Esophagus muscularis mucosa (tissue), 4 donors: ENCODE results near the gene HLA-B. TPM values are rescaled to one million over a fixed set of nuclear protein-coding genes. Genes with fewer than 3 reads are reported as not detected.
A peak's percentile ranks its signal among the peaks of the same experiment; 100 is the strongest.
"Not testable (repeated sequence)": the region's sequence is repeated elsewhere in the genome, so short reads cannot be mapped to it uniquely, and the experiment has no call there.

Experiments
- DNase-seq: peaks from one replicate; pipeline ENCODE4 v3.0.0-alpha.2; 2017; ENCODE audit errors: extremely low spot score
- H3K27ac ChIP-seq, 4 donors: fragments of 200-600 bp; sonication (generic); replicated peaks in 1 of 4; 1 replicate in 3 of 4; 2 replicates in 1 of 4; pipeline ENCODE4 v1.5.1; 2016 to 2019; ENCODE audit warnings: mild to moderate bottlenecking in 1 of 4
- H3K27me3 ChIP-seq, 4 donors: fragments of 200-600 bp; sonication (generic); one replicate each; pipeline versions ENCODE4 v1.5.1 to v1.6.0; 2016 to 2019
- H3K36me3 ChIP-seq, 4 donors: fragments of 200-600 bp; sonication (generic); one replicate each; pipeline ENCODE4 v1.5.1; 2016 to 2019
- H3K4me1 ChIP-seq, 4 donors: fragments of 200-600 bp; sonication (generic); one replicate each; pipeline ENCODE4 v1.5.1; 2016 to 2019
- H3K4me3 ChIP-seq, 4 donors: fragments of 200-600 bp; sonication (generic); 1 replicate in 2 of 4; 2 replicates in 2 of 4; pipeline ENCODE4 v1.5.1; 2016 to 2019; ENCODE audit warnings: mild to moderate bottlenecking in 4 of 4, moderate library complexity in 1 of 4
- H3K9me3 ChIP-seq, 4 donors: fragments of 200-600 bp; sonication (generic); 1 replicate in 3 of 4; 2 replicates in 1 of 4; pipeline ENCODE4 v1.5.1; 2016 to 2019
- EP300 ChIP-seq: sonication (generic); formaldehyde crosslinking; IDR thresholded peaks from one replicate; pipeline ENCODE4 v1.6.1; 2017; ENCODE audit warnings: antibody characterized with exemption
- POLR2A ChIP-seq: fragments of 450-650 bp; IDR thresholded peaks from one replicate; pipeline ENCODE4 v1.6.1; 2017; ENCODE audit warnings: antibody characterized with exemption, moderate library complexity, mild to moderate bottlenecking, low read depth
- POLR2AphosphoS5 ChIP-seq, 2 donors: sonication (generic); formaldehyde crosslinking; IDR thresholded peaks; one replicate each; pipeline ENCODE4 v1.6.1; 2017; ENCODE audit warnings: antibody characterized with exemption in 2 of 2
- WGBS: methylation state at CpG from one replicate; pipeline ENCODE4 v1.1.5; 2018; 5-methylcytosine and 5-hydroxymethylcytosine counted together
- intact Hi-C: fragments of 100-400 bp; cut with DNase I; formaldehyde crosslinking; loops from one replicate; pipeline ENCODE4 v1.15.1; 2023
- total RNA-seq, 4 donors: library from RNA; depleted of rRNA; stranded (reverse); fragments of >200 nt; gene quantifications; one replicate each; pipeline versions ENCODE4 v1.1.0 to v1.2.1, GENCODE V29; 2016
- TF ChIP-seq, protein P1 (sequence below), 3 experiments: fragments of 200-600 bp in 2 of 3; fragments of 450-650 bp in 1 of 3; sonication (generic) in 2 of 3; IDR thresholded peaks; one replicate each; pipeline ENCODE4 v1.5.1; 2017 to 2019; ENCODE audit warnings: antibody characterized with exemption in 3 of 3, mild to moderate bottlenecking in 2 of 3, moderate library complexity in 1 of 3

The HLA-B gene
- total RNA-seq, result 100 to 1,000 TPM; 336 to 628 (median 502) TPM

DNA sequence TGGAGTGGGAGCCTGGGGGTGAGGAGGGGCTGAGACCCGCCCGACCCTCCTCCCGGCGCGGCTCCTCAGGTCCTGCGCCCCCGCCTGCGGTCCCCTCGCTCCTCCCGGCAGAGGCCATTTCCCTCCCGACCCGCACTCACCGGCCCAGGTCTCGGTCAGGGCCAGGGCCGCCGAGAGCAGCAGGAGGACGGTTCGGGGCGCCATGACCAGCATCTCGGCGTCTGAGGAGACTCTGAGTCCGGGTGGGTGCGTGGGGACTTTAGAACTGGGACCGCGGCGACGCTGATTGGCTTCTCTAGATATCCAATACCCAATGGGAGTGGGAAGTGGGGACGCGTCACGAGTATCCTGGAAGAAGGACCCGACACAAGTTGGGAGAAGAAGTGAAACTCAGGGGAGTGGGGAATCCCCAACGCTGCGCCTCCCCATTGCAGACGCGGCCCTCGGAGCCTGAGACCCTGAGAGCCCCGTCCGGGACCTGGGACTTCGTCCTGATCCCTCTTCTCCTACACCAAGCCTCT, at the start of gene HLA-B:
Gene HLA-B, minus strand, starts transcription at position 234 of the 521 bp plus-strand sequence. Its CDS starts 21 bp downstream, at position 213.
- Histone ChIP-seq H3K4me3 (peak within 1 kb of the TSS; percentile 67 to 73 (median 68)), H3K36me3 (peaks cover 0 to 26% (median 19%) of the 10 kb centered on the region in 4 donors), H3K27ac (peak within 1 kb of the TSS; percentile 75 to 93 (median 83)), H3K4me1 (peaks cover 8 to 20% (median 16%) of the 10 kb centered on the region in 4 donors), H3K9me3 (no peaks in the 10 kb centered on the region), H3K27me3 (no peaks in the 10 kb centered on the region)
- TF ChIP-seq EP300, result no peak
- TF ChIP-seq POLR2AphosphoS5 (IDR thresholded peaks at IDR 0.05), result peak in 1 of 2 donors; percentile 96
- TF ChIP-seq, protein P1, sequence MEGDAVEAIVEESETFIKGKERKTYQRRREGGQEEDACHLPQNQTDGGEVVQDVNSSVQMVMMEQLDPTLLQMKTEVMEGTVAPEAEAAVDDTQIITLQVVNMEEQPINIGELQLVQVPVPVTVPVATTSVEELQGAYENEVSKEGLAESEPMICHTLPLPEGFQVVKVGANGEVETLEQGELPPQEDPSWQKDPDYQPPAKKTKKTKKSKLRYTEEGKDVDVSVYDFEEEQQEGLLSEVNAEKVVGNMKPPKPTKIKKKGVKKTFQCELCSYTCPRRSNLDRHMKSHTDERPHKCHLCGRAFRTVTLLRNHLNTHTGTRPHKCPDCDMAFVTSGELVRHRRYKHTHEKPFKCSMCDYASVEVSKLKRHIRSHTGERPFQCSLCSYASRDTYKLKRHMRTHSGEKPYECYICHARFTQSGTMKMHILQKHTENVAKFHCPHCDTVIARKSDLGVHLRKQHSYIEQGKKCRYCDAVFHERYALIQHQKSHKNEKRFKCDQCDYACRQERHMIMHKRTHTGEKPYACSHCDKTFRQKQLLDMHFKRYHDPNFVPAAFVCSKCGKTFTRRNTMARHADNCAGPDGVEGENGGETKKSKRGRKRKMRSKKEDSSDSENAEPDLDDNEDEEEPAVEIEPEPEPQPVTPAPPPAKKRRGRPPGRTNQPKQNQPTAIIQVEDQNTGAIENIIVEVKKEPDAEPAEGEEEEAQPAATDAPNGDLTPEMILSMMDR (IDR thresholded peaks at IDR 0.05), result no peak
- TF ChIP-seq POLR2A, result peak; percentile 82
- intact Hi-C loops, result no loop called here
- under 1% methylated on average over 12 of the region's 39 CpGs for WGBS
- peak; percentile 97 for DNase-seq

DNA sequence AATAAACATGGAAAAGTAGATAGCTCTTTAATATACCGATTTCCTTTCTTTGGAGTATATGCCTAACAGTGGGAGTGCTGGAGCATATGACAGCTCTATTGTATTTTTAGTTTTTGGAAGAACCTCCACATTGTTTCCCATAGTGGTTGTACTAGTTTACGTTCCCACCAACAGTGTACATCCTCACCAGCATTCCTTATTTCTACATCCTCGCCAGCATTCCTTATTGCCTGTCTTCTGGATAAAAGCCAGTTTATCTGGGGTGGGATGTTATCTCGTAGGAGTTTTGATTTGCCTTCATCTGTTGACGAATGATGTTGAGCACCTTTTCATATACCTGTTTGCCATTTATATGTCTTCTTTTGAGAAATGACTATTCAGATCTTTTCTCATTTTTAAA, 49.0 kb upstream of the HLA-B start:
- H3K36me3 ChIP-seq, result peaks cover 1 to 7% (median 5%) of the 10 kb centered on the region in 4 donors
- intact Hi-C loops, result no loop called here
- TF ChIP-seq, protein P1 (IDR thresholded peaks at IDR 0.05), result no peak
- no peak for TF ChIP-seq EP300
- TF ChIP-seq POLR2A, result no peak
- TF ChIP-seq POLR2AphosphoS5 (IDR thresholded peaks at IDR 0.05), result no peak
- no peaks in the 10 kb centered on the region for H3K27me3 ChIP-seq
- no peak for DNase-seq
- no peak overlapping the region for H3K4me3 ChIP-seq
- no peaks in the 10 kb centered on the region for H3K9me3 ChIP-seq
- 72% methylated on average over 5 of the region's 5 CpGs for WGBS
- no peak overlapping the region for H3K27ac ChIP-seq
- peaks cover 52 to 94% (median 86%) of the 10 kb centered on the region in 4 donors for H3K4me1 ChIP-seq

DNA sequence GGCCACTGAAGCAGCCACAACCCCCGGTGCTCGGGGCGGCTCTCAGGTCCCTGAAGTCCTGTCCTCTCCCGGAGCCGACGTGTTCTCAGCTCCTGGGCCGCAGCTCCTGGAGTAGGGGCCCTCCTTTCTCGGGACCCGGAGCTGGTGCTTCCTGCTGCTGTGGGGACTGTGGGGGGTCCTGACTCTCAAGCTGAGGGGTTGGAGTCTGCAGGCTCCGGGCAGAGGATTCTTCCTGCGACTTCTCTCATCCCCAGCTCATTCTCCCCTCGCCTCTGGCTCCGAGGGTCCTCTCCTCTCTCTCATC, 47.0 kb upstream of the HLA-B start:
- peak overlapping the region; percentile 56 to 87 (median 78) for H3K4me3 ChIP-seq
- H3K9me3 ChIP-seq, H3K36me3 ChIP-seq, H3K27me3 ChIP-seq, DNase-seq, intact Hi-C loops: not testable (repeated sequence)
- H3K27ac ChIP-seq, result peak overlapping the region; percentile 94 to 98 (median 96)
- H3K4me1 ChIP-seq, result peaks cover 53 to 77% (median 73%) of the 10 kb centered on the region in 4 donors
- 11% methylated on average over 5 of the region's 13 CpGs for WGBS

DNA sequence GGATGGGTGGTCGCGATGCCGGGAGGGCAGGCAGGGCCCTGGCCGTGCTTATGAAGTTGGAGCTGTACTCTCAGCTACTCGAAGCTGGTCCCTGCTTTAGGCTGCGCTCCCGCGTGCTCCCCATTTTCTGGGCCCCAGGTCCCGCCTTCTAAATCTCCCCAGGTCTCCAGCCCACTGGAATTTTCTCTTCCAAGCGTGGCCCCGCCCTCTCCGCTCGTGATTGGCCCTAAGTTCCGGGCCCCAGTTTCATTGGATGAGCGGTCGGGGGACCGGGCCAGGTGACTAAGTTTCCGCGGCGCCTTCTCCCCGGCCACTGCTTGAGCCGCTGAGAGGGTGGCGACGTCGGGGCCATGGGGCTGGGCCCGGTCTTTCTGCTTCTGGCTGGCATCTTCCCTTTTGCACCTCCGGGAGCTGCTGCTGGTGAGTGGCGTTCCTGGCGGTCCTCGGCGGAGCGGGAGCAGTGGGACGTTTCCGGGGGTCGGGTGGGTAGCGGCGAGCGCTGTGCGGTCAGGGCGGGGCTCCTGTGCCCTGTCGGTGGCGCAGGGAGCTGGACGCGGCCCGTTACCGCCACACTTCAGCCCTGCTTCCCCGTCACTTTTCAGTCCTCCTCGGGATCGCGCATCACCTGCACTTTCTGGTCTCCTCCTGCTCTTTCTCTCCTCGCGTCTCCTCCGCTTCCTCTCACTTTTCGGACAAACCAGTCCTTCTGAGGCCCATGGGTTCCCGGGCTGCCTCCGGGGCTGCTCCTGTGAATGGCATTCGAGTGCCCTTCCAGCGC, 46.5 kb upstream of the HLA-B start, which contains the start of gene MICA:
Gene MICA, plus strand, starts transcription at position 313 of the 778 bp plus-strand sequence. Its CDS starts 38 bp downstream, at position 351.
- WGBS, result 0% methylated on average over 21 of the region's 58 CpGs
- H3K4me1 ChIP-seq, result peaks cover 56 to 77% (median 73%) of the 10 kb centered on the region in 4 donors

More for the DNA sequence above, 46.5 kb upstream of the HLA-B start, which contains the start of gene MICA:
- peak within 1 kb of the TSS; percentile 56 to 87 (median 78) for H3K4me3 ChIP-seq
- H3K36me3 ChIP-seq, result no peaks in the 10 kb centered on the region
- TF ChIP-seq POLR2AphosphoS5 (IDR thresholded peaks at IDR 0.05) (peak; percentile 90 to 91), POLR2A (peak; percentile 77), EP300 (no peak)
- TF ChIP-seq, protein P1 (IDR thresholded peaks at IDR 0.05), result peak in 1 of 3 experiments; percentile 13
- peak; percentile 96 for DNase-seq
- H3K9me3 ChIP-seq, result no peaks in the 10 kb centered on the region
- peak within 1 kb of the TSS; percentile 94 to 98 (median 96) for H3K27ac ChIP-seq
- H3K27me3 ChIP-seq, result no peaks in the 10 kb centered on the region
- intact Hi-C loops, result no loop called here
